NB4 (cell line): ENCODE results near the gene ZNF768.

ENCODE experiments used
- DNase-seq: peaks from one replicate; pipeline ENCODE4 v3.0.0; 2010; ENCODE audit warnings: low read depth
- H3K4me3 ChIP-seq: one replicate; pipeline ENCODE4 v1.5.1; 2011; ENCODE audit warnings: mild to moderate bottlenecking, low read depth, low read length, moderate library complexity
- CTCF ChIP-seq: IDR thresholded peaks from one replicate; pipeline ENCODE4 v1.5.1; 2012; ENCODE audit warnings: low read depth, low read length
- MAX ChIP-seq: IDR thresholded peaks from 2 replicates; pipeline ENCODE4 v1.6.1; 2011; ENCODE audit warnings: low read depth, low read length
- MYC ChIP-seq: IDR thresholded peaks from 2 replicates; pipeline ENCODE4 v1.6.1; 2011; ENCODE audit warnings: low read depth, low read length
- POLR2A ChIP-seq: IDR thresholded peaks from 2 replicates; pipeline ENCODE4 v1.6.1; 2011; ENCODE audit warnings: mild to moderate bottlenecking; ENCODE audit not compliant: insufficient read length; ENCODE audit errors: extremely low read depth

The ZNF768 gene

GRCh38 chr16:30476991-30477390 lies 49.4 kb downstream of the ZNF768 start:
- no peak overlapping the region for H3K4me3 ChIP-seq
- no peak for DNase-seq
- TF ChIP-seq MAX, result no peak
- no peak for TF ChIP-seq POLR2A
- TF ChIP-seq MYC, result no peak
- no peak for TF ChIP-seq CTCF

- H3K4me3 ChIP-seq, result no peak overlapping the region
- TF ChIP-seq MAX, result no peak
- TF ChIP-seq POLR2A, result no peak
- no peak for TF ChIP-seq MYC
- TF ChIP-seq CTCF, result no peak
Observed at GRCh38 chr16:30474684-30475083, 51.7 kb downstream of the ZNF768 start.

GRCh38 chr16:30474074-30474452 lies 52.3 kb downstream of the ZNF768 start:
- no peak for DNase-seq
- H3K4me3 ChIP-seq, result no peak overlapping the region
- no peak for TF ChIP-seq POLR2A
- no peak for TF ChIP-seq CTCF
- TF ChIP-seq MAX, result no peak
- no peak for TF ChIP-seq MYC

More at GRCh38 chr16:30474684-30475083, 51.7 kb downstream of the ZNF768 start:
- DNase-seq, result no peak
